ENCODE measurements around the gene NT5C1A. TPM values are rescaled to one million over a fixed set of nuclear protein-coding genes. Genes with fewer than 3 reads are reported as not detected.

Gene NT5C1A
- total RNA-seq, 1 experiment from 2014 or later: not detected

DNA sequence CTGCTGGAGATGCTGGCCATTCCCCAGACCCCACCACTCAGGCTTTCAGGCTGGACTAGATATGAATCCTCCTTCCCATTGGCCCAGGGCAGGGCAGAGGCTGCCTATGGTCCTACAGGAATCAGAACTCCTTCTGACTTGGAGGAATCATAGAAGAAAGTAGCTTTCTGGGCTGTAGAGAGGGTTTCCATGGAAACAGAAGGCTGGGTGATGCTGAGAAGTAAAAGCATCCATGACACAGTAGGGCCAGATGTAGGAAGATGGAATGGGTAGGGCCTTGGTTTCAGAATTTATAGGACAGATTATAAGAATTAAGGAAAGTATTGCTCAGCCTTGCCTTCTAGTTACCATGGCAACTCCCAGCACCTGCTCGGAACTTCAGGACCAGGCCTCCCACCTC, 9.0 kb downstream of the NT5C1A start:
- no peak for DNase-seq (ENCODE audit: low read depth)

DNA sequence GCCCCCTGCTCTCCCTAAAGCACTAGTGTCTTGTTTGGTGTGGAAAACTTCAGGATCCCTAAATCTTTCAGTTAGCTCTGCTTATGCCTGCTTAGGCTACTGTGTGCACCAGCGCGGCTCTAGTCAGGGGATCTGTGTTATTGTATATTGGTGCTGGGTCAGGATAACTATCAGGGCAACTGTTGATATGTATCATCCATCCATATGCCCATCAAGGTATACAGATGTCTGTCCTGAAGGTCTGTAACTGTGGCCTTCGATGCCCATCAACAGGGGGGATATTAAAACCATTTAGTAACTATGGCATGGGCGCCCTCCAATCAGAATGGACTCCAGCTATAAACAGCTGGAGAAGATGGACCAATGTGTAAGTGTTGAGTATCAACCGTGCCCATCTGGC, 12.4 kb downstream of the NT5C1A start:
- no peak for DNase-seq (ENCODE audit: low read depth)

DNA sequence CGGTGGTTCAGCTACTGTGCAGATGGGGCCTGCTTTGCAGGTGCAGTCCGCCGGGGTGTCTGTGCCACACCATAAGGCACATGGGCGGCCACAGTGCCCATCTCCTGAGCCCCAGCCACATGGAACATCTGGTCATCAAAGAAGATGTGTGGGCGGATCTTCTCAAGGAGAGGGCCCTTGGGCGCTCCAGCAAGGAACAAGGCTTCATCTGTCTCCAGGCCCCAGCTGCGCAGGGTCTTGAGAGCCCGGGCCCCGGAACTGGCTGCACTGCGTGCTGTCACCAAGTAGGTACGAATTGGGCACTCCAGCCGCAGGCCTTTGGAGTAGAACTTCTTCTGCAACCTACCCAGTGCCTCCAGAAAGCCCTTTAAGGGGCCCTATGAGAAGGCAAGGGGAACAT, 12.8 kb downstream of the NT5C1A start:
- no peak for DNase-seq (ENCODE audit: low read depth)

DNA sequence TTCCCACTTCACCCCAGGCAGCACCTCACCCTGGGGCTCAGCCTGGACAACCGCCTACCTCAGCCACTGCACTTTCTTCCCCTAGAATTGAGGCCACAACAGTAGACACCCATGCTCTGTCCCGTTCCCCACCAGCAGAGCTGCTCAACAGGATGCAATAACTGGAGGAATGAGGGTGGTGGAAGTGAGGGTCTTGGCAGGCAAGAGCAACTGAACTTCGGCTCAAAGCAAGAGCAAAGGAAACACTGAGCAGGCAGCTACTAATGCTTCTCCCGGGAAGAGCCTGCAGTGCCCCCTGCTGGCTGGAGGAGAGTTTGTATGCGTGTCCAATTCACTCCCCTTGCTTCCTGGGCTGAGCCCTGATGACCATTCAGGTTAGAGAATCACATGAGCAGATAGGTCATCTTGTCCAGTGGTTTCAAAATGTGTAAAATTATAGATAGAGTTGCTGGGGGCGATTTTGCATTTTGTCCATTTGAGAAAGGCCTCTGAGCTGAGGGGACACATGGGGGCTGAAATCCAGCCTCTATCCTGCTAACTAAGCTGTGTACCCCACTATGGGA, 13.9 kb downstream of the NT5C1A start:
- peak; percentile 73 for DNase-seq (ENCODE audit: low read depth)

DNA sequence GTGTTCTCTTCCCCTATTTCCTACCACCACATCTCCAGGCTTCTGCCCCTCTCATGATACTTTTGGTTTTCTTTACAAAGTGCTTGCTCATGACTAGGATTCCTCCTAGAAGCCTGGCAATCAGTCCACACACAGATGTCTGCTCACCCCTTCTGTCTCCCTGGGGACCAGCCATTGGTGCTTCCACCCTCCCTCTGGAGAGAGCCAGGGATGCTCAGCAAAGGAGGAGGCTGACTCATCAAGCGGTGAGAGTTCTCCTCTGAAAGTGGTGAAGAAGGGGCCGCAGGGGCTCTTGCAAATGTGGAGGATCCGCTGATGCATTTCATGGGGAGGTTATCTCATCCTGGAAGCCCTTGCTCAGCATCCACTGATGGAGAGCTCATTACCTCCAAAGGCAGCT, 14.5 kb downstream of the NT5C1A start:
- peak; percentile 31 for DNase-seq (ENCODE audit: low read depth)

DNA sequence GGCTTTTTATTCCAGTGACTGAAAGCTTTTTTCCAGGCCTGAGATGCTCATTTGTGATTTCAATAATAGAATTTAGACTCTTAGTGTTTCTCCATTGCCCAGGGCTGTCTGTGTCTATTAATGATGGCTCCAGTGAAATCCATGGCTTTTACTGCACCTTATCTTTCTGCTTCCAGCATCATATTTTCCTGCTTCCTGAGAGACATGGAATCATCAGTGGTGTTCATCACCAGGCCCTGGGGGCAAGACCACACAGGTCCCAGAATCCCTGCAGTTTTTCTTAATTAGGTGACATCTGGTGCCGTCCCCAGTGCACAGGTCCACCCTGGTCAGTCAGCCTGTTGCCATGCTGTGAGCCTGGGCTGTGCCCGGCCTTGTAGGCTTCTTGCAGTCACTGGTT, 15.5 kb downstream of the NT5C1A start:
- no peak for DNase-seq (ENCODE audit: low read depth)

DNA sequence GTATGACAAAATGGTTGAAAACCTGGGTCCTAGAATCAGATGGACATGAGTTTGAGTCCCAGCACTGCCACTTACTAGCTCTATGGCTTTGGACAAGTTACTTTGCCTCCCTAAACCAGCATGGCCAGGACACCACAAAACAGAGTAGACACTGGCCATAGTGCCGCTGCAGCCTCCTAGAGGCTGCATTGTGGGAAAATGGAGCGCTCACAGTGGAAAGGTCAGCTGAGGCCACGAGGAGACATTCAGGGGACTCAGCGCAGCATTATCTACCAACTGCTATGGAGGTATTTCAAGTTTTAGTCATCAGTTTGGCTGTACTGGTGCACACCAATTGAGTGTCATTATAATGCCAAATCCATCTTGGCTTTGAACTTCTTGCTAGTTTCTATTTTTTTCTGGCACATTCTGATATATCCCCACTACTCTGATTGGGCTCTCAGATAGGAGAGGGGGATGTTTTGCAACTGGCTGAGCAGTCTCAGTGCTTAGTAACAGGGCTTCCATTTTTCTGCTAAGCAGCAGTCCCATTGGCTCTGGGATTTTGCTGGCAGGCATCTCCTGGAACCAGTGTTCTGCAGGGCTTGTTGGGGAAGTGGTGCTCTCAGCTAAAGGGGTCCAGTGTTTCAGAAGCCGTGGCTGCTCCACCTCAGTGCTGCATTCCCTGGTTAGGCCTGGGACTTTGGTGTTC, 16.2 kb downstream of the NT5C1A start:
- DNase-seq (ENCODE audit: low read depth): no peak

DNA sequence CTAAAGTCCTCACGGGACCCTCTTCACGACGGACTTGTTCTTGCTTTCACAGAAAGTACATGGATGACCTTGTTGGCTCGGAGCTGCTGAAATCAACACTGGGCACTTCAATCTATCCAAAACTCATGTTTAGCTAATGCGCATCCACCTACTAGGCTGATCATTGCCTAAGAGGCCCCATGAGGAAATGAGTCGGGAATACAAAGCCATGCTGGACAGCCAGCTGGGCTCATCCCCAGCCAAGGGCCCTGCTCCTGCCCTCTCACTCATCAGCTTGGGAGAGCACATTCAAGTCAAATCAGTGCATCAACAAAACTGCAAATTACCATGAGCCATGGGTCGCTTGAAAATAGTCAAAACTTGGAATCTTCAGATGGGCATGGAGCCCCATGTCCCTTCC, 17.6 kb downstream of the NT5C1A start:
- DNase-seq (ENCODE audit: low read depth): no peak

DNA sequence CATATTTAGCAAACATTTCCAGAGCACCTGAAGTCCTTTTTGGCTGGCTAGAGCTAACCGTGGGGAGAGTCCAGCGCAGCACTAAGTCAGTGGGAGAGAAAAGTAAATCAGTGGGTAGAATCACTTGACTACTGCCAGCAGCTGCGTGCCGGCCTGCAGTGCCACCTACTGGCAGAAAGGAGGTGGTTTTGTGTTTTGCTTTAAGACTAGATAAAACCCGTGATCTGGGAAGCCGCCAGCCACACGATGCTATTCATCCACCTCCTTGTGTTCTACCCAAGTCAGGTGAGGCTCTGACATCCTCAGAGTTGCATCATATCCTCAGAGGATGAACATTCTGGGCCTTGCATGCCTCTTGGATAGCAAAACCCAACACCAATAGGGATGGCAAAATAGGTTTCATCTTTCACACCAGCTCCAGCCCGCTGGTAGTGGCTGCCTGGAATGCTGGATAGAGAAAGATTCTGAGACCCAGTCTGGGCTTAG, 18.3 kb downstream of the NT5C1A start:
- peak; percentile 76 for DNase-seq (ENCODE audit: low read depth)

DNA sequence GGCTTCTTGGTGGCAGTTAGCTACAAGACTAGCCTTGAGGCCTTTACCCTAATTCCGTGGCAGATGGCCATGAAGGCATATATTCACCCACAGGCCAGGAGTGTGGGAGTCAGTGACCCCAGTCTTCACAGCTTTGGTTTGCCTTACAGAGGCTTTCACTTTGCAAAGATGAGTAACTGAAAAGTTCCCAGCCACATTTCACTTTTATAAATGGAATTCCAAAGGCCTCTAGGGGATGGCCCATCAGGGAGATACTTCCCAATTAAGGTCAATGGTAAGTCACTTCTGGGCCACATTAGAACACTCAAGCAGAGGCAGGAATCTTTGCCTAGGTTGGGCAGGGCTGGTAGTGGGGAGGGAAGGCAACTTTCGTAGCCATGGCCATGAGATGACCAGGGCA, 19.4 kb downstream of the NT5C1A start:
- DNase-seq (ENCODE audit: low read depth): no peak

DNA sequence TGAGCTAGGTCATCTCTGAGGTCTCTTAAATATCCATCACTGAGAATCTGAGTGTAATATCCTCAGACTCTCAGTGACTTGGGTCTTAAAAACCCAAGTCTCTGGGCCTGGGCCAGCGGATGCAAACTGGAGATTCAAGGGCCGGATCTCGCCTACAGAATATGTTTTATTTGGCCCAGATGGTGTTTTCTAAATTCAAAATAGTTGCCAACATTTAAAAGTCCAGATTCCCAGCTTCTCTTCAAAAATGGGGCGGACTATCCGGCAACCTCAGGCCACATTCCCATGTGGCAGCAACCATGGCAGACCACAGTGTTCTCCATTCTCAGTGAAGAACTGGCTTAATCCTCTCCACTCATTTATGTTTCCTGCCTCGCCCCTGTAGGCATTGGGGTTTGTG, 19.8 kb downstream of the NT5C1A start:
- no peak for DNase-seq (ENCODE audit: low read depth)

DNA sequence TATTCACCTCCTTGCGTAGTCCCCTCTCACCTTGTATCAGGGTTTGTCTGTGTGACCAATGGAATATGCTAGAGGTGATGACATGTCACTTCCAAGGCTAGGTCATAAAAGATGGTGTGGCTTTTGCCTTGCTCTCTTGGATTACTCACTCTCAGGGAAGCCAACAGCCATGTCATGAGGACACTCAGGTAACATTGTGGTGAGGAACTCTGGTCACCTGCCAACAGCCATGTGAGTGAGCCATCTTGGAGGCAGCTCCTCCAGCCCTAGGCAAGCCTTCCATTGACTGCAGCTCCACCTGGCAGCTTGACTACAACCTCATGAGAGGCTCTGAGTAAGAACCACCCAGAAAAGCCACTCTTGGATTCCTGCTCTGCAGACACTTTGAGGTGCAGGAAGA, 21.5 kb downstream of the NT5C1A start:
- DNase-seq (ENCODE audit: low read depth): no peak

DNA sequence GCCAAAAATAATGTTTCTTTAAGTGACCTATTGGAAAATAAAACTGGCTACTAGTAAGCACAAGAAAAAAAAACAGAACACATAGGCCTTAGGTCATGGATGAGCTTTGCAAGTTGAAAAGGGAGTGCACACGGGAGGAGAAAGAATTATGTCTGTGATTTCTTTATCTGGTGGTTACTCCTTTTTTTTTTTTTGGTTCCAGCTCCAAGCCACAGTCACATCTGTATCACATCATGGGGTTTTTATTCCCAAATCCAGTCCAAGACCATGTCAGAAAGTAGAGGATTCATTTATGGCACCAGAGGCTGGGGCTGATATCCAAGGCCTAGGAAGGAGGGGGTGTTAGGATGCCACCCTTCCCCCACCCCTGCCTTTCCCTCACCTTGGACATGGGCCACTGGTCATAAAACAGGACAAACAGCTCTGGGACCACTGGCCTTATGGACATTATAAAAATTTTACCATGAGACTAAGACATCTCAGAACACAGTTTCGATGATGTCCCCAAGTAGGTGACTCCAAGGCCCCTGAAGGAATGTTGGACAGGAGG, 22.2 kb downstream of the NT5C1A start:
- DNase-seq (ENCODE audit: low read depth): no peak

DNA sequence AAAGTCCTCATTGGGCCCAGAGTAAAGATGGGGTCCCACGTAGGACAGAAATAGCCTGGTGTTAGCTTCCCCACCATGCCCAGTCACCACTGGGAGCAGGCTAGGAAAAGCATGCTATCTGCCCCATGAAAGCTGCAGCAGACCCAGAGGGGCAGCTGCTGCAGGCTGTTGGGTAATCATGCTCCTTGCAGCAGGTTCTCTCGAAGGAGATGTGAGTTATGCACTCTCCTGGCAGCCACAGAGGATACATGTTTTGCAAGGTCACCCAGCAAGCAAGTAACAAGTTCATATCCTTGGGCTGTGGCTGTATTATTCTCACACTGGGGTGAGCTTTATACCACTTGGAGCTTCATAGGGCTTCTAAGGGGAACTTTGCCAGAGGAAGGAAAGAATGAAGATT, 23.4 kb downstream of the NT5C1A start:
- DNase-seq (ENCODE audit: low read depth): no peak

DNA sequence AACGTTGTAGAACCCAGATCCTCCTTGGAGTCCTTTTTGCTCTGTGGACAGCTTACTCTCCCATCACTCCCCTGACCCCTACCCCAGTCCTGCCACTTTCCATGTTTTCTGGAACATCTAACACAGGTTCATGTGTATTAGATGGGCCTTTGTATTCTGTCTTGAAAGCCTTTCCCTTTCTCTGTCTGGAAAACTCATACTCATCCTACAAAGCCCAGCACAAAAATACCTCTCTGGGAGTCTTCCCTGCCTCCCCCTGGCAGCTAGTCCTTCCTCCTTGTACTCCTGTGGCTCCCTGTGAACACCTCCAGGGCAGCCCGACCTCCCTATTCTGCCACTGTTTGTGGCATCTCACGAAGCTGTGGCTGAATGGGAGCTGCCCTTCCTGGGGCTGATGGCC, 24.7 kb downstream of the NT5C1A start:
- no peak for DNase-seq (ENCODE audit: low read depth)

DNA sequence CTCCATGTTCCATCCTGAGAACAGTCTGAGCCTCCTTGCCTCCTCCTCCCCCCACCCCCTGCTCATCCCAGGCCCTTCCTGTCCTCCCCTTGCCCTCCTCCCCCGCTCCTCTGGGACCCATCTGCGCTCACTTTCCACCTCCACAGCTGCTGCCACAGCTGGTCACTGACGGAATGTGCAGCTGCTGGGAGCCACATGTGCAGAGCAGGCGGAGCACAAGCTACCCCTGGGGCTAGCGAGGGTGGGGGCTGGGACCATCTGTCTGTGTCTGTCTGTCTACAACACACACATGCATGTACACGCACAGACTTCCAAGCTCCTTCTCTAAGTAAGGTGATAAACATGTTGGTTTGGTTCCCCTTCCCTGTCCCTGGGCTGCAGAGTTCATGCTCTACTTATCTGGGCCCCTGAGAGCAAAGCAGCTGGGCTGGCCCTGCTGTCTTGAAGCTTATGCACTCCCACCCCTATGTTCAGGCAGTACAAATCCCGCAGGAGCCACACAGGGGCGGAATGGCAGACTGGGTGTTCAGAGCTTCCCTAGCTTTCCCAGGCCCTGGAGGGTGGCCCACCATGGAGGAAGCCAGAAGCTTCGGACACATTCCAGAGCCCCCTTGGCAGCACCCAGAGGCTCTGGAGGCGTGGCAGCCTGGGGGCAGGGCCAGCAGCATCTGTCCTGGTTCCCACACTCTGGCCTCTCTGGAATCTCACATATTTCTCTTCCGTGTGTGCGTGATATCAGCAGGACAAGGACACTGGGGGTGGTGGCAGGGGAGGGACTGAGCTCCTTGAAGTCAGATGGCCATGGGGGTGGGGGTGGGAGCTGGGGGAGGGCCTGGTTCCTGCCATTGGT, 25.4 kb downstream of the NT5C1A start:
- DNase-seq (ENCODE audit: low read depth): peak; percentile 54

DNA sequence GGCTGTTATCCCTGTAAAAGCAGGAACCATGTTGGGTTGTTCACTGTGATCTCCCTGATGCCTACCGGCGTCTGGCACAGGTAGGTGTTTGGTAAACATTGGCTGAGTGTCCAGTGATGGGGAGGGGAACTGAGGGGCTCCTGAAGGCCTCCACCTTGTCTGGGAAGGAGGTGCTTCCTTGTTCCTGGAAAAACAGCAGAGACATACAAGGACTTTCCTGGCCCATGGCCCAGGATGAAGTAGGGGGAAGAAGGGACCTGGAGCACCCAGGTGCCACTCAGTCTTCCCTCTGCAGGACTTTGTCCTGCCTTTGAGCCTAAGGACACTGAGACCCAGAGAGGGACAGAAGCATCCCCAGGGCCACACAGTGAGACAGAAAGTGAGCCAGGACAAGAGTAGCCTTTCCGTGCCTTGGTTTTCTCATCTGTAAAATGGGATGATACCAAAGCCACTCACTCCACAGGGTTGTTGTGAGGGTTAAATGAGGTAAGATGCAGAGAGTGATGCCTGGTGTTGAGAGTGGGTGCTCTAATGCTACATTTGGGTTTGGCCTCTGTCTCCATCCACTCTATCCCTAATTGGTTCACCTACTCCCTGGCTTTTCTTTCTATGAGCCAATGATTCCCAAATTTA, 26.4 kb downstream of the NT5C1A start:
- no peak for DNase-seq (ENCODE audit: low read depth)

DNA sequence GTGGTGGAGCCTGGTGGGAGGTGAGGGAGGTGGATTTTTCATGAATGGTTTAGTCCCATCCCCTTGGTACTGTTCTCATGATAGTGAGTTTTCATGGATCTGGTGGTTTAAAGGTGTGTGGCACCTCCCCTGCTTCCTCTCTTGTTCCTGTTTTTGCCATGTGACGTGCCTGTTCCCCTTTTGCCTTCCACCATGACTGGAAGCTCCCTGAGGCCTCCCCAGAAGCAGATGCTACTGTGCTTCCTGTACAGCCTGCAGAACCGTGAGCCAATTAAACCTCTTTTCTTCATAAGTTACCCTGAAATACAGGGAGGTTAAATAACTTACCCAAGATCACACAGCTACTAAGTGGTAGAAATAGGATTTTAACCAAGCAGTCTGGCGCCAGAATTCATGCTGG, 28.2 kb downstream of the NT5C1A start:
- no peak for DNase-seq (ENCODE audit: low read depth)

DNA sequence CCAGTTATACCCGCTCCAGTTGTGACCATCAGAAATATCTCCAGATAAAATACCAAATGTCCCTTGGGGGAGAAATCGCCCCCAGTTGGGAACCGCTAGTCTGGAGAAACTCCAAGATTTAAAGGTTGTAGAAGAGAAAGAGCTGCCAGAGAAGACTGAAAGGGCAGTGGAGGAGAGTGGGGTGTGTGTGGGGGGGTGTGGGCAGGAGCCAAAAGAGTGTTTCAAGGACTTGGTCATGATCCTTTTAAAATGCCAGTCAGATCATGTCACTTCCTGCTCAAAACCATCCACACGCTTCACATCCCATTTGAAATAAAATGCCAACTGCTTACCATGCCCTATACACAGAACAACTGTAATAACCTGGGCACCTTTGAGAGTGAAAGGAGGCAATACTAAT, 29.1 kb downstream of the NT5C1A start:
- DNase-seq (ENCODE audit: low read depth): peak; percentile 74

DNA sequence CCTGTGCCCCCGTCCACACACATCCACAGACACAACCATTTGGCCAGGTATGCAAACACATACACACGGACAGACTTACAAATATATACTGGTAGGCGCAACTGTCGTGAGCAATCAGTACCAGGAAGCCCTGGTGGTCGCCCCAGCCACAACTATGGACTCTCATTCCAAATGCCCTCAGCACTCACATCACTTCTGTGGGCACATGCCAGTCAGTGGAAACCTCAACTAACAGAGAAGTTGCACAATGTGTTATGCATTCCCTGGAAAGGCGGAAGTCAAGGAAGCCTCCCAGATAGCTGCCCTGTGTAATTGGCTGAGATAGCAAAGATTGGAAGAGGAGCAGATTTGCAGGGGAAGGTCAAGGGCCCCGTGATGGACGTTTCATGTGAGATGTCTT, 31.0 kb downstream of the NT5C1A start:
- DNase-seq (ENCODE audit: low read depth): no peak

DNA sequence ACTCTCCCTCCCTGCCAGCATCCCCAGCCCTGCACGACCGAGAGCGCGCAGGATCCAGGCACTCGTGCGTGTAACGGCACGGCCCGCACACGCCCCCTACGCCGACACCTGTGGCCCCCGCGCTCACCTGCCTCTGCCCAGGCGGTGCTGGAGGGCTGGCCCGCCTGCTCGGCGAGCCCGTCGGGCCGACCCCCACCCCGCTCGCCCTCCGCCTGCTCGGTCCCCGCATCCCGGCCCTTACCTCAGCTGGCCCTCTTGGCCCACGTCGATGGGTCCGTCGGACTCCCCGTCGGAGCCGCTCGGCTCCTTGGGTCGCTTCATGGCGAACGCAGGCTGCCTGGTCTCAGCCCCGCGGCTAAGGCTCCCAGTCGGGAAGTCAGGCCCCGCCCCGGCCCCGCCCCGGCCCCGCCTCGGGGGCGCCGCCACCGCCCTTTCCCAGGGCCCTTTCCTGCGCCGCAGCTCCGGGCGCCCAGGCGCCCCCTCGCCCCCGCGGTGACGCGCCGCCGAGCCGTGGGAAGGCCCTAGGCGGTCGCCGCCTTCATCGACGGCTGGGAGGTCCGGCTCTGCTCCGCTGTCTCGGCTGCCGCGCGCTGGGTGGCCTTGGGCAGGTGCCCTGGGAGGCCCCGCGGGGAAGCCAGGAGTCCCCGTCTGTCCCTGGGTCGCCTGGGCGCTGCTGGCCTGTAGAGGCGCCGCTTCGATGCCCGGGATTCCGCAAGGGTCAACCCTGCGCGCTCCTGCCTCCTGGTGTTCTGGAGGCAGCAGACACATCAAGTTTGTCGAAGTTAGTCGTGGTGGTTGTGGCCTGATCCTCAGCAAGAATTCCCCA, 32.4 kb downstream of the NT5C1A start, which contains the start of gene HEYL:
HEYL (minus strand) TSS at position 339 of the 826 bp plus-strand sequence; CDS start at position 321, 18 bp downstream.
- no peak for DNase-seq (ENCODE audit: low read depth)
